Naive thymus-derived CD8-positive, alpha-beta T cell (primary cell): ENCODE data around the gene GRM4. TPM values are rescaled to one million over a fixed set of nuclear protein-coding genes. Genes with fewer than 3 reads are reported as not detected.

ENCODE experiments used
- ATAC-seq, 2 donors: fragments of 150-1000 bp; cut with Tn5 transposase in 1 of 2; sonication (Bioruptor Pico), chemical (Tn5 transposase) in 1 of 2; 1 replicate in 1 of 2; 2 replicates in 1 of 2; pipeline ENCODE4 v1.10.0; 2021; ENCODE audit warnings: mild to moderate bottlenecking in 2 of 2, moderate library complexity in 2 of 2
- POLR2A ChIA-PET: fragments of 350-600 bp; sonication (Branson Sonifier 250); formaldehyde crosslinking; loops from one replicate; lab custom pipeline; 2021; ENCODE audit warnings: antibody characterized with exemption; lab: Charles Lee
- DNase-seq, 10 donors: peaks; one replicate each; pipeline versions ENCODE4 v3.0.0 to v3.0.0-alpha.2; 2020 to 2022
- H3K27ac Mint-ChIP-seq, 10 donors: one replicate each; pipeline ENCODE4 v1.8.0; 2020 to 2022; ENCODE audit warnings: mild to moderate bottlenecking in 10 of 10, mixed read lengths in 10 of 10, moderate library complexity in 4 of 10, inconsistent platforms in 1 of 10
- H3K27me3 Mint-ChIP-seq, 5 donors: one replicate each; pipeline ENCODE4 v1.8.0; 2021 to 2022; ENCODE audit warnings: mixed read lengths in 5 of 5
- H3K36me3 Mint-ChIP-seq, 3 donors: one replicate each; pipeline ENCODE4 v1.8.0; 2020 to 2022; ENCODE audit warnings: mixed read lengths in 3 of 3, mild to moderate bottlenecking in 2 of 3, inconsistent platforms in 1 of 3
- H3K4me1 Mint-ChIP-seq, 4 donors: one replicate each; pipeline ENCODE4 v1.8.0; 2021 to 2022; ENCODE audit warnings: mixed read lengths in 4 of 4
- H3K4me3 Mint-ChIP-seq, 10 donors: one replicate each; pipeline ENCODE4 v1.8.0; 2020 to 2022; ENCODE audit warnings: mild to moderate bottlenecking in 10 of 10, mixed read lengths in 10 of 10, moderate library complexity in 6 of 10, inconsistent platforms in 1 of 10
- H3K9me3 Mint-ChIP-seq, 9 donors: one replicate each; pipeline ENCODE4 v1.8.0; 2020 to 2022; ENCODE audit warnings: mixed read lengths in 9 of 9, mild to moderate bottlenecking in 3 of 9, inconsistent platforms in 1 of 9, moderate library complexity in 1 of 9
- polyA plus RNA-seq, 3 donors: library from polyadenylated mRNA; unstranded; fragments of 300-500 nt; fragmentation: Illumina TruSeq; gene quantifications; one replicate each; pipeline ENCODE4 v1.2.3, GENCODE V29; 2021
- total RNA-seq, 8 experiments: library from RNA in 2 of 8; stranded (reverse) in 2 of 8; gene quantifications; one replicate each; pipeline ENCODE4 v1.2.3 and lab custom pipeline; 2021 to 2026

The GRM4 gene
- total and polyA plus RNA-seq, 5 experiments from 2014 or later = not detected

- DNase-seq (no peak), ATAC-seq (no peak)
- peaks cover 0 to 6% (median 0%) of the 10 kb centered on the region in 4 donors for H3K4me1 Mint-ChIP-seq
- no peak overlapping the region for H3K27ac Mint-ChIP-seq
- peaks cover 0 to 8% (median 0%) of the 10 kb centered on the region in 9 donors for H3K9me3 Mint-ChIP-seq
- POLR2A ChIA-PET = no interaction called here
- H3K4me3 Mint-ChIP-seq = no peak overlapping the region
- no peaks in the 10 kb centered on the region for H3K36me3 Mint-ChIP-seq
- H3K27me3 Mint-ChIP-seq = peaks cover 8 to 45% (median 28%) of the 10 kb centered on the region in 5 donors
Measured at GRCh38 chr6:34096193-34096592, 49.7 kb downstream of the GRM4 start.

DNA sequence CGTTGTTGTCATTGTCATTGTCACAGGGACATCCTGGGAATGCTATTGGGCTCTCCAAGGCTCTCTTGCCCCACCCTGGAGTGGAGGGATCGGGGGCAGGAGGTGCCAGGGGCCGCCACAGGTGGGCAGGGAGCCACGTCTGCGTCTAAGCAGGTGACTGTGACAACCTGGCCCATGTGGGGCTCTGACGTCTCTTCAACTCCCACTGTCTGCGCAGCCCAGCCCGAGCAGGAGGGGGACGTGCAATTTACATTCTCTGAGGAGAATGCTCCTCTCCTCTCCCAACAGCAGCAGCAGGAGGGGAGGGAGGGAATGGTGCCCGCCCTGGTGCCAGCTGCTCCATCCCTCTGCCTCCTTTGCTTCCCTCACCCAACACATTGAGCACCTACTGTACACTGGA is 50.1 kb downstream of the GRM4 start:
- Mint-ChIP-seq H3K9me3 (peaks cover 0 to 8% (median 0%) of the 10 kb centered on the region in 9 donors), H3K36me3 (no peaks in the 10 kb centered on the region), H3K27me3 (peaks cover 8 to 45% (median 28%) of the 10 kb centered on the region in 5 donors), H3K4me1 (peaks cover 0 to 6% (median 0%) of the 10 kb centered on the region in 4 donors), H3K4me3 (no peak overlapping the region), H3K27ac (no peak overlapping the region)
- POLR2A ChIA-PET = no interaction called here
- ATAC-seq (no peak), DNase-seq (no peak)

DNA sequence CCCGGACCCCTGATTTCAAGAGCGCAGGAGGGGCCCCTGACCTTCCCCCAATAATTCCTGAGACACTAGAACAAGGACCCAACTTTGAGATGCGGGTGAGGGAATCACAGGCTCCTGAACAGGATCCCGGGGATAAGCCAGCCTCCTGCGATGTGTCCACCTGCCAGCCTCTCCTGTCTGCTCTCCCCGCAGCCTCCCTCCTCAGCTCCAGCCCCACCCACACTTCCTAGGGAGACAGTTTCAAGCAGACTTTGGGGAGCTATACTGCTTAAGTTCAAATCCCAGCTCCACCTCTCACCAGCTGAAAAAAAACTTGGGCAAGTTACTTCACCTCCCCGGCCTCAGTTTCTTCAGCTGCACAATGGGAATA is 50.8 kb downstream of the GRM4 start:
- Mint-ChIP-seq H3K4me1 (peaks cover 0 to 3% (median 0%) of the 10 kb centered on the region in 4 donors), H3K27me3 (peaks cover 8 to 39% (median 28%) of the 10 kb centered on the region in 5 donors), H3K9me3 (peaks cover 0 to 8% (median 0%) of the 10 kb centered on the region in 9 donors), H3K27ac (no peak overlapping the region), H3K36me3 (no peaks in the 10 kb centered on the region), H3K4me3 (no peak overlapping the region)
- ATAC-seq (no peak), DNase-seq (no peak)
- POLR2A ChIA-PET = no interaction called here

DNA sequence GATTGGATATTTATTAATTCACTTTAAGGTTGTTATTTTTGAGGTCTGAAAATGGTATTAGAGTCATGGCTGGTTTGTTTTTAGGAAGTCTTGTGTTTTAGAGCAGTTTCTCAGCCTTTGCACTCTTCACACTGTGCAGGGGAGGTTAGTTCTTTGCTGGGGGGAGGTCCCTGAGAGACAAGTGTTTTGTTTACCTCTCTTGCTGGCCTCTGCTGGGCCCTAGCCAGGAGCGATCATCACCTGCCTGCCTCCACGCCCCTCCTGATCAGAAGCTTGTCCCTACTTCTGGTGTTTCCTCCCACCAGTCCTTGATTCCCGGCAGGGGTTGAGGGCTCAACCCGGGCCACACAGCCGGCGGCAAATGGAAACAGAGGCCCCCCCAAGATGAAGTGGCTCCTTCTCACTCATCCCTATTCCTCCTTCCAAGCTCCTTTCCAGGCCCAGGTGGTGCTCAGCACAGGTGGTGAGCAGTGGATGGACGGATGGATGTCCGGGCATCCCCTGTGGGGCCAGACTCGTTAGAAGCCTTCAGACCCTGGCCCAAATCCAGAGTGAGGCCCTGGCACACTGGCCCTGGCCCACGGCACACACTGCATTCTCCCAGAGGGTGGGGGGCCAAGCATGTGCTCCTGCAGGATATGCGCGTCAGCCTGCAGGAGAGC is 51.3 kb downstream of the GRM4 start:
- Mint-ChIP-seq H3K27ac (no peak overlapping the region), H3K9me3 (peaks cover 0 to 8% (median 0%) of the 10 kb centered on the region in 9 donors), H3K27me3 (peaks cover 8 to 37% (median 26%) of the 10 kb centered on the region in 5 donors), H3K36me3 (no peaks in the 10 kb centered on the region), H3K4me1 (peaks cover 0 to 3% (median 0%) of the 10 kb centered on the region in 4 donors), H3K4me3 (no peak overlapping the region)
- POLR2A ChIA-PET = no interaction called here
- DNase-seq = no peak
- no peak for ATAC-seq

- DNase-seq (no peak), ATAC-seq (no peak)
- Mint-ChIP-seq H3K36me3 (no peaks in the 10 kb centered on the region), H3K4me1 (peaks cover 0 to 3% (median 0%) of the 10 kb centered on the region in 4 donors), H3K9me3 (peaks cover 0 to 8% (median 0%) of the 10 kb centered on the region in 9 donors), H3K4me3 (no peak overlapping the region), H3K27ac (no peak overlapping the region), H3K27me3 (peaks cover 8 to 37% (median 26%) of the 10 kb centered on the region in 5 donors)
- POLR2A ChIA-PET = no interaction called here
Measured at GRCh38 chr6:34093854-34094430, 51.9 kb downstream of the GRM4 start.

- Mint-ChIP-seq H3K27me3 (peaks cover 8 to 37% (median 26%) of the 10 kb centered on the region in 5 donors), H3K27ac (peak overlapping the region in 1 of 10 donors; percentile 46), H3K9me3 (peaks cover 0 to 8% (median 0%) of the 10 kb centered on the region in 9 donors), H3K36me3 (no peaks in the 10 kb centered on the region), H3K4me3 (no peak overlapping the region), H3K4me1 (peaks cover 0 to 3% (median 0%) of the 10 kb centered on the region in 4 donors)
- ATAC-seq = no peak
- DNase-seq = no peak
- POLR2A ChIA-PET = no interaction called here
Measured at GRCh38 chr6:34093206-34093605, 52.7 kb downstream of the GRM4 start.

GRCh38 chr6:34092631-34093030 is 53.3 kb downstream of the GRM4 start:
- Mint-ChIP-seq H3K27ac (no peak overlapping the region), H3K9me3 (peaks cover 0 to 8% (median 0%) of the 10 kb centered on the region in 9 donors), H3K4me3 (no peak overlapping the region), H3K27me3 (peaks cover 8 to 37% (median 26%) of the 10 kb centered on the region in 5 donors), H3K36me3 (no peaks in the 10 kb centered on the region), H3K4me1 (peaks cover 0 to 3% (median 0%) of the 10 kb centered on the region in 4 donors)
- ATAC-seq = no peak
- POLR2A ChIA-PET = no interaction called here
- DNase-seq = no peak

GRCh38 chr6:34090935-34091334 is 55.0 kb downstream of the GRM4 start:
- no peak overlapping the region for H3K27ac Mint-ChIP-seq
- peaks cover 0 to 8% (median 0%) of the 10 kb centered on the region in 9 donors for H3K9me3 Mint-ChIP-seq
- H3K36me3 Mint-ChIP-seq = no peaks in the 10 kb centered on the region
- H3K4me3 Mint-ChIP-seq = no peak overlapping the region
- peaks cover 3 to 26% (median 15%) of the 10 kb centered on the region in 5 donors for H3K27me3 Mint-ChIP-seq
- POLR2A ChIA-PET = interaction anchor here (0.6 kb wide), 1 partner anchor 345 kb away, joined by 4 read pairs; no protein-coding TSS in a partner anchor
- ATAC-seq = no peak
- no peaks in the 10 kb centered on the region for H3K4me1 Mint-ChIP-seq
- no peak for DNase-seq

DNA sequence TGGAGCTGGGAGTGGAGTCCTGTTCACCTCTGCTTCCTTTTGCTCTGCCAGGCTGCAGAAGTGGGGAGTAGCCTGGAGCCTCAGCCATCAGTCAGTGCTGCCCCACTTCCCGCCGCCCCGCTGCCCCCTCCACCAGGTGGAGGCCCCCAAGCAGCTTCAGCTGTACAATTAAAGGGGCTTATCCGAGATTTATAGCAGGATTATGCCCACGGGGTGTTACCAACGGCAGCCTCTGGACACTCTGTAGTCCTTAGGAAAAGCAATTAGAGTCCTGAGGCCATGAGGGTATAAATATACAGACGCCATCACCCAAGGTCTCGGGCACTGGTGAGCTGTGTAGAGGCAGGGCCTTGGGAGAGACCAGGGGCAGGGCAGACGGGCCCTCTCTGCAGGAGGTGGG is 55.4 kb downstream of the GRM4 start:
- no peaks in the 10 kb centered on the region for H3K4me1 Mint-ChIP-seq
- POLR2A ChIA-PET = interaction anchor here (0.6 kb wide), 1 partner anchor 346 kb away, joined by 4 read pairs; no protein-coding TSS in a partner anchor
- no peak overlapping the region for H3K27ac Mint-ChIP-seq
- H3K27me3 Mint-ChIP-seq = peaks cover 3 to 22% (median 12%) of the 10 kb centered on the region in 5 donors
- no peak overlapping the region for H3K4me3 Mint-ChIP-seq
- ATAC-seq (no peak), DNase-seq (no peak)
- H3K9me3 Mint-ChIP-seq = peaks cover 0 to 6% (median 0%) of the 10 kb centered on the region in 9 donors
- H3K36me3 Mint-ChIP-seq = no peaks in the 10 kb centered on the region

DNA sequence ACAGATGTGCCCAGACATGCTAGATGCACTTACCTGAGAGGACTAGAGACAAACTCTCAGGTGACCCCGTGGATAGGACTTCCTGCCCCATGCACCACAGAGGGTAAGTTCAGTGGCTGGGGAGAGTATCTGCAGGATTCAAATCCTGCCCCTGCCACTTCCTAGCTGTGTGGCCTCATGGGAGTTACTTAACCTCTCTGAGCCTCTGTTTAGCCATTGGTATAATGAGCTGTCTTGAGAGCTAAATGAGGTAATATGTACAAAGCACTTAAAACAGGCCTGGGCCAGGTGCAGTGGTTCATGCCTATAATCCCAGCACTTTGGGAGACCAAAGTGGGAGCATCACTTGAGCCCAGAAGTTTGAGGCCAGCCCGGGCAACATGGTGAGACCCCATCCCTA is 59.3 kb downstream of the GRM4 start:
- POLR2A ChIA-PET = no interaction called here
- H3K27ac Mint-ChIP-seq = no peak overlapping the region
- H3K36me3 Mint-ChIP-seq = no peaks in the 10 kb centered on the region
- DNase-seq = no peak
- no peak overlapping the region for H3K4me3 Mint-ChIP-seq
- H3K9me3 Mint-ChIP-seq = no peaks in the 10 kb centered on the region
- ATAC-seq = no peak
- peaks cover 0 to 2% (median 0%) of the 10 kb centered on the region in 4 donors for H3K4me1 Mint-ChIP-seq
- peaks cover 0 to 2% (median 0%) of the 10 kb centered on the region in 5 donors for H3K27me3 Mint-ChIP-seq

DNA sequence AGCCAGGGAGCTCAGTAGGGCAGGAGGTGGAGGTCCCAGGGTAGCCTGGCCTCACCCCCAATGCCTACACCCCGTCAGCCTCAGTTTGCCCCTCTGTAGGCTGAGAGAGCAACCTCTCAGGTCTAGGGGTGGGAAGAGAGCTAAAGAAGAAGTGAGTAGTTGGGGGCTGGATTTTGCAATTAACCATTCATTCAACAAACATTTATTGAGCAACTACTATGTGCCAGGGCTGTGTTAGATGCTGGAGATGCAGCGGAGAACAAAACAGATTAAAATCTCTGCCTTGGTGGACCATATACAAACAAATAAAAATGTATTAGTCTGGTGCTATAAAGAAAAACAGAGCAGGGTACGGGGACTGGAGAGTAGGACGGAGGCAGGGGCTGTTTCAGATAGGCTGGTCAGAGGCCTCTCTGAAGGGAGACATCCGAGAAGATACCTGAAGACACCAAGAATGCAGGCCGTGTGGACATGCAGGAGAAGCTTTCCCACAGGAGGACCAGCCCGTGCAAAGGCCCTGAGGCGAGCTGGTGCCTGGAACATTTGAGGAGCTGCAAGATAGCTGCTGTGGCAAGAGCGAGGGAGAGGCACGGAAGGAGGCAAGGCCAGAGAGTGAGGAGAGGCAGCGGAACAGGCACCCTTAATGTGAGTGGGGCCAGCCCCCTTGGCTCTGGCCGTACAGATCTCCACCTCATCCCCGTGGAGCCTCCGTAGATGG is 60.3 kb downstream of the GRM4 start:
- ATAC-seq (no peak), DNase-seq (no peak)
- Mint-ChIP-seq H3K4me1 (peaks cover 0 to 2% (median 0%) of the 10 kb centered on the region in 4 donors), H3K27ac (no peak overlapping the region), H3K4me3 (peak overlapping the region in 1 of 10 donors; percentile 35), H3K27me3 (peaks cover 0 to 8% (median 2%) of the 10 kb centered on the region in 5 donors), H3K9me3 (no peaks in the 10 kb centered on the region), H3K36me3 (no peaks in the 10 kb centered on the region)
- POLR2A ChIA-PET = no interaction called here

GRCh38 chr6:34084591-34085290 is 61.1 kb downstream of the GRM4 start:
- Mint-ChIP-seq H3K36me3 (no peaks in the 10 kb centered on the region), H3K4me1 (peaks cover 0 to 2% (median 0%) of the 10 kb centered on the region in 4 donors), H3K27me3 (peaks cover 0 to 8% (median 2%) of the 10 kb centered on the region in 5 donors), H3K27ac (peak overlapping the region in 1 of 10 donors; percentile 78), H3K4me3 (no peak overlapping the region), H3K9me3 (no peaks in the 10 kb centered on the region)
- DNase-seq (no peak), ATAC-seq (no peak)
- POLR2A ChIA-PET = no interaction called here
